ENCODE data around the gene TBC1D4.

Gene TBC1D4

DNA sequence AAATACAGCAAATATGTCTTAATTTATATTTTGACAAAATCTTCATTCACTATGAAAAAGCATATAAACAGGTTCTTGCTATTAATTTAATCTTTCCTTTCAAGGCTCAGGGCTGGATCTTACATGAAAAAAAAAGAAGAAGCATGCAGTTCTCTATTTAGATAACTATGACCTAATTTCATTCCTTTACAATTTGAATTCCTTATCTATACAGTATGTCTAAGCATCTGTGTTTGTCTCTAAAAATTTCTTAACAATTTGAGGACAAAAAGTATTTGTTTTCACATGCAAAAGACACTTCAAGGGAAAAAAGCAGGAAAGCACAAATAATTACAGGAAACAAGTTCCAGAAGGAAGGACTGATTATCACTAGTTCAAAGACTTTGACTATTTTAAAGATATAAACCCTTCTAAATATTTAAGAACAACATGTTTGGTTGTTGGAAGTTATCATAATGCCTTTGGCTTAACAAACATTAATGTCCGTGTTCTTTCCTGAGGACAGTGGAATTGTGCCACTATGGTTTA is 157.5 kb downstream of the TBC1D4 start:
- in situ Hi-C loops (cut with MboI; ENCODE audit: low pct_unique_long_range_greater_than_20kb, low sequenced_read_pairs, unreplicated experiment), result no loop called here
- no peak for DNase-seq (ENCODE audit: low spot score)
- TF ChIP-seq CTCF (IDR thresholded peaks at IDR 0.05; ENCODE audit: extremely low read depth, insufficient read depth, missing control alignments), result no peak

DNA sequence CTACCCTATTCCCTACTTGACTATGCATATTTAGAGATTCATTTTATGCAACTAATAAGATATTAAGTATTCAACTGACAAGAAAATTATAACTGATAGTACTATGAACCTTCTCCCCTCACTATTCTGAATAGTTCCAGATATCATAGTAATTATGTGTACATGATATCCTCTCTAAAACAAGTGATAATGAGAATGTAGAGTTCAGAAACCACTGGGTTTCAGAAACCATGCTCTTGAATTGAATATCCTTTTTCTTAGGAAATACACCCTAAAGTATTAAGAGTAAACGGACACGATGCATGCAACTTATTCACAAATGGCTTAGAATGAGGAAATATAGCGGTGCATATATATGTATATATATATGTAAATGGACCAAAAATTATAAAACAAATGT is 160.9 kb downstream of the TBC1D4 start:
- no peak for DNase-seq (ENCODE audit: low spot score)
- TF ChIP-seq CTCF (IDR thresholded peaks at IDR 0.05; ENCODE audit: extremely low read depth, insufficient read depth, missing control alignments), result no peak
- in situ Hi-C loops (cut with MboI; ENCODE audit: low pct_unique_long_range_greater_than_20kb, low sequenced_read_pairs, unreplicated experiment), result no loop called here

DNA sequence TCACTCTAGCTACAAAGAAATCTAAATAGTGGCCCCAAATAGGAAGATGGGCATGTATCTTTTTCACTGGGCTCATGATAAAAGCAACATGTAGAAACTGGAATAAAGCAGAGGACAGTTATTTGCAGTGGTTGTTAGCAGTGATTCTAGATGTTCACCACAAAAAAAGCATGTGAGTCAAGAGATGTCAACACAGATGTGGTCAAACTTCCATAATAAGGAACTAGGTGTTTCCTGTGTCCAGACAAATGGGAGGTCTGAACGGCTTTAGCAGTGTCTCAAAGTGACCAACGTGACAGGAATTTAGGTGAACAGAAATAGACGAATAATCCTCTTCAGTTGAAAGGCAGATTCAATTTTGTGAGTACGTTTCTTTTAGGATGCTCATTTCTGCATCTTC is 162.7 kb downstream of the TBC1D4 start:
- in situ Hi-C loops (cut with MboI; ENCODE audit: low pct_unique_long_range_greater_than_20kb, low sequenced_read_pairs, unreplicated experiment), result no loop called here
- no peak for DNase-seq (ENCODE audit: low spot score)
- TF ChIP-seq CTCF (IDR thresholded peaks at IDR 0.05; ENCODE audit: extremely low read depth, insufficient read depth, missing control alignments), result no peak

DNA sequence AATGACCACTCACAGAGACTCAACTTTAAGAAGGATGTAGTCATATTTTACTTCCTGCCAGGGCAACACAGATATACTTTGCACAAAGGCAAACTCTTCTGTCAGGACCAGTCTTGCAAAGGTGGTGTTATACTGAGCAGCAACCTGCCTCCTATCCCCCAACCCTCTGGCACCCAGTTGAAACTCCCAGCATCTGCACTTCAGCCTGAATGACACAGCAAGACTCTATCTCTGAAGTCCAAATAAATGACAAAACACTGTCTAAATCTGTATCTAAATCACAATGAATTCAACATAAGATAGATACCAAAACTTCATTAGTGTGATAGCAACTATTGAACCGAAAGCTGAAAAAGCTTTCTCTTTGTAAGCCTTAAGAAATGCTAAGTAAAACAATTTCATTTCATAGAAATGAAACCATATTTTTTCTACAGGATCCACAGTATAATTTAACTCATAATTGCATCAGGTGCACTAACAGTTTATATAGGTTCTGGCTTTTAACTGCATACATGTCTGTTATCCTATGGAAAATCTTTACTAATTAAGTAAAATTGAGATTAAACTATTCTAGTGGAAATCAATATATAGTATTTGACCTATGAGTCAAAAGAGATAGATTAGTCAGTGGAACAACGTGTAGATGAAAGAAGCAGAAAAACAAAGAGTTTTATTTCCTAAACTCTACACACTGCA is 163.7 kb downstream of the TBC1D4 start:
- in situ Hi-C loops (cut with MboI; ENCODE audit: low pct_unique_long_range_greater_than_20kb, low sequenced_read_pairs, unreplicated experiment), result no loop called here
- no peak for TF ChIP-seq CTCF (IDR thresholded peaks at IDR 0.05; ENCODE audit: extremely low read depth, insufficient read depth, missing control alignments)
- no peak for DNase-seq (ENCODE audit: low spot score)

GRCh38 chr13:75316427-75316826 is 165.5 kb downstream of the TBC1D4 start:
- in situ Hi-C loops (cut with MboI; ENCODE audit: low pct_unique_long_range_greater_than_20kb, low sequenced_read_pairs, unreplicated experiment), result no loop called here
- TF ChIP-seq CTCF (IDR thresholded peaks at IDR 0.05; ENCODE audit: extremely low read depth, insufficient read depth, missing control alignments), result no peak
- DNase-seq (ENCODE audit: low spot score), result no peak

DNA sequence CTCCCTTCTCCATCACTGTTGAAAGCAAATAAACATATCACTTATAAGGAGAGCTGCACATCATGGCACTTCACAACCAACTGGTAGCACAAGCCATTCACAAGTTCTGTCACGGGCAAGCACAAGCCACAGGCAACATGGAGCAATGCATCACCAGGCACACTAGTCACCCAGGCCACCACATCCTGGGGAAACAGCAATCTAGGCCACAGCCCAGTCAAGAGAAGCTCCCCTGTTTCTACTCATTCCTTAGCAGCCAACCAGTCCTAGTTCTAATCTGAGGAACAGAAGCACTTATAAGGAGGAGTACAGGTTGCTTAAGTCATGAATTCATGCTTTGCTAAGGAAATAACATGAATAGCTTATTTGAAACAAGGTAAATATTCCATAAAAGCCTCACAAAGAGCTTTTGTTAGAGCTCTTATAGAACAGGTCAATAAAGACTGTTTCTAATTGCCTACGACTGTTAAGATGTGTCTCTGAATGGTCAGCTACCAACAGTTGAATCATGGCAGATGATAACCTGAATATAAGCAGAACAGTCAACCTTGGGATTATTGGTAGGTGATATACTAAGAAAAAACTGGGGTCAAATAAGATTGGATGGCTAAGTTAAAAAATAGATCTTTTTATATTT is 169.0 kb downstream of the TBC1D4 start:
- in situ Hi-C loops (cut with MboI; ENCODE audit: low pct_unique_long_range_greater_than_20kb, low sequenced_read_pairs, unreplicated experiment), result no loop called here
- no peak for TF ChIP-seq CTCF (IDR thresholded peaks at IDR 0.05; ENCODE audit: extremely low read depth, insufficient read depth, missing control alignments)
- DNase-seq (ENCODE audit: low spot score), result no peak

Data from GM13977 (cell line).